WTC11 (cell line): Measurements from ENCODE around the gene SLC2A1.

Experiments
- CREB1 ChIP-seq: sonication (generic); formaldehyde crosslinking; IDR thresholded peaks from 2 replicates; pipeline ENCODE4 v1.8.0; 2023; ENCODE audit warnings: mild to moderate bottlenecking, missing genetic modification reagents
- CTCF ChIP-seq: fragments of 200-600 bp; IDR thresholded peaks from 2 replicates; pipeline ENCODE4 v1.8.0; 2022; ENCODE audit warnings: antibody characterized with exemption
- SP1 ChIP-seq: sonication (generic); formaldehyde crosslinking; conservative IDR thresholded peaks from 2 replicates; pipeline ENCODE4 v1.8.1; 2022; ENCODE audit warnings: missing genetic modification reagents
- ZNF532 ChIP-seq: fragments of 250-450 bp; sonication (Bioruptor Pico); IDR thresholded peaks from 2 replicates; pipeline ENCODE4 v1.9.0; 2021; ENCODE audit warnings: mild to moderate bottlenecking, borderline replicate concordance
- TF ChIP-seq, protein P1 (sequence below): sonication (generic); formaldehyde crosslinking; IDR thresholded peaks from 2 replicates; pipeline ENCODE4 v1.8.1; 2023; ENCODE audit warnings: mild to moderate bottlenecking, missing genetic modification reagents

- TF ChIP-seq ZNF532 (CRISPR knock-in tag): no peak
- peak; percentile 62 for TF ChIP-seq CTCF
- TF ChIP-seq SP1: no peak
- no peak for TF ChIP-seq CREB1 (CRISPR knock-in tag)
- TF ChIP-seq, protein P1, sequence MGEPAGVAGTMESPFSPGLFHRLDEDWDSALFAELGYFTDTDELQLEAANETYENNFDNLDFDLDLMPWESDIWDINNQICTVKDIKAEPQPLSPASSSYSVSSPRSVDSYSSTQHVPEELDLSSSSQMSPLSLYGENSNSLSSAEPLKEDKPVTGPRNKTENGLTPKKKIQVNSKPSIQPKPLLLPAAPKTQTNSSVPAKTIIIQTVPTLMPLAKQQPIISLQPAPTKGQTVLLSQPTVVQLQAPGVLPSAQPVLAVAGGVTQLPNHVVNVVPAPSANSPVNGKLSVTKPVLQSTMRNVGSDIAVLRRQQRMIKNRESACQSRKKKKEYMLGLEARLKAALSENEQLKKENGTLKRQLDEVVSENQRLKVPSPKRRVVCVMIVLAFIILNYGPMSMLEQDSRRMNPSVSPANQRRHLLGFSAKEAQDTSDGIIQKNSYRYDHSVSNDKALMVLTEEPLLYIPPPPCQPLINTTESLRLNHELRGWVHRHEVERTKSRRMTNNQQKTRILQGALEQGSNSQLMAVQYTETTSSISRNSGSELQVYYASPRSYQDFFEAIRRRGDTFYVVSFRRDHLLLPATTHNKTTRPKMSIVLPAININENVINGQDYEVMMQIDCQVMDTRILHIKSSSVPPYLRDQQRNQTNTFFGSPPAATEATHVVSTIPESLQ (CRISPR knock-in tag): no peak
These were observed 27.5 kb downstream of the SLC2A1 start for GRCh38 chr1:42931108-42931539.
